ENCODE data around the gene AK1.
"Not testable (repeated sequence)": the region's sequence is repeated elsewhere in the genome, so short reads cannot be mapped to it uniquely, and the experiment has no call there.

AK1 gene

GRCh38 chr9:127872369-127873222, 4.9 kb downstream of the AK1 start:
- Histone ChIP-seq H3K9ac (ENCODE audit: low read depth, low read length) (no peak overlapping the region), H3K27ac (ENCODE audit: low read depth, low read length) (no peak overlapping the region), H3K9me3 (ENCODE audit: insufficient read depth, low read depth, low read length) (no peaks in the 10 kb centered on the region), H3K4me3 (ENCODE audit: low read length) (no peak overlapping the region), H3K36me3 (ENCODE audit: insufficient read depth, low read length) (no peaks in the 10 kb centered on the region), H3K4me1 (ENCODE audit: insufficient read depth, low read length) (no peaks in the 10 kb centered on the region), H3K27me3 (ENCODE audit: insufficient read depth, low read length) (no peaks in the 10 kb centered on the region)
- WGBS = 91% methylated on average over 20 of the region's 20 CpGs

- Histone ChIP-seq H3K4me3 (ENCODE audit: low read length) (no peak overlapping the region), H3K4me1 (ENCODE audit: insufficient read depth, low read length) (no peaks in the 10 kb centered on the region), H3K36me3 (ENCODE audit: insufficient read depth, low read length) (no peaks in the 10 kb centered on the region), H3K9ac (ENCODE audit: low read depth, low read length) (no peak overlapping the region), H3K27ac (ENCODE audit: low read depth, low read length) (no peak overlapping the region), H3K27me3 (ENCODE audit: insufficient read depth, low read length) (no peaks in the 10 kb centered on the region), H3K9me3 (ENCODE audit: insufficient read depth, low read depth, low read length) (no peaks in the 10 kb centered on the region)
- 91% methylated on average over 9 of the region's 9 CpGs for WGBS
Observed at GRCh38 chr9:127871531-127871930, 5.9 kb downstream of the AK1 start.

- no peak overlapping the region for H3K27ac ChIP-seq (ENCODE audit: low read depth, low read length)
- no peaks in the 10 kb centered on the region for H3K9me3 ChIP-seq (ENCODE audit: insufficient read depth, low read depth, low read length)
- no peaks in the 10 kb centered on the region for H3K36me3 ChIP-seq (ENCODE audit: insufficient read depth, low read length)
Observed at GRCh38 chr9:127870887-127871286, 6.6 kb downstream of the AK1 start.

DNA sequence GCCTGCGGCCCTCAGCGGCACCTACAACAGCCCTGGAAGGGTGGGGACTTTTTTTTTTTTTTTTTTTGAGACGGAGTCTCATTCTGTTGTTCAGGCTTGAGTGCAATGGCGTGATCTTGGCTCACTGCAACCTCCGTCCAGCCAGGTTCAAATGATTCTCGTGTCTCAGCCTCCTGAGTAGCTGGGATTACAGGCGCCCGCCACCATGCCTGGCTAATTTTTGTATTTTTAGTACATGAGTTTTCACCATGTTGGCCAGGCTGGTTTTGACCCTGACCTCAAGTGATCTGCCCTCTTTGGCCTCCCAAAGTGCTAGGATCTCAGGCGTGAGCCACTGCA, 7.4 kb downstream of the AK1 start:
- not testable (repeated sequence) for H3K4me1 ChIP-seq (ENCODE audit: insufficient read depth, low read length); H3K27ac ChIP-seq (ENCODE audit: low read depth, low read length); H3K9ac ChIP-seq (ENCODE audit: low read depth, low read length); H3K36me3 ChIP-seq (ENCODE audit: insufficient read depth, low read length); H3K4me3 ChIP-seq (ENCODE audit: low read length); H3K27me3 ChIP-seq (ENCODE audit: insufficient read depth, low read length); H3K9me3 ChIP-seq (ENCODE audit: insufficient read depth, low read depth, low read length)
- 64% methylated on average over 9 of the region's 9 CpGs for WGBS

More at GRCh38 chr9:127870887-127871286, 6.6 kb downstream of the AK1 start:
- H3K9ac ChIP-seq (ENCODE audit: low read depth, low read length) = no peak overlapping the region
- WGBS = 88% methylated on average over 12 of the region's 12 CpGs
- no peaks in the 10 kb centered on the region for H3K4me1 ChIP-seq (ENCODE audit: insufficient read depth, low read length)
- H3K4me3 ChIP-seq (ENCODE audit: low read length) = no peak overlapping the region
- no peaks in the 10 kb centered on the region for H3K27me3 ChIP-seq (ENCODE audit: insufficient read depth, low read length)

DNA sequence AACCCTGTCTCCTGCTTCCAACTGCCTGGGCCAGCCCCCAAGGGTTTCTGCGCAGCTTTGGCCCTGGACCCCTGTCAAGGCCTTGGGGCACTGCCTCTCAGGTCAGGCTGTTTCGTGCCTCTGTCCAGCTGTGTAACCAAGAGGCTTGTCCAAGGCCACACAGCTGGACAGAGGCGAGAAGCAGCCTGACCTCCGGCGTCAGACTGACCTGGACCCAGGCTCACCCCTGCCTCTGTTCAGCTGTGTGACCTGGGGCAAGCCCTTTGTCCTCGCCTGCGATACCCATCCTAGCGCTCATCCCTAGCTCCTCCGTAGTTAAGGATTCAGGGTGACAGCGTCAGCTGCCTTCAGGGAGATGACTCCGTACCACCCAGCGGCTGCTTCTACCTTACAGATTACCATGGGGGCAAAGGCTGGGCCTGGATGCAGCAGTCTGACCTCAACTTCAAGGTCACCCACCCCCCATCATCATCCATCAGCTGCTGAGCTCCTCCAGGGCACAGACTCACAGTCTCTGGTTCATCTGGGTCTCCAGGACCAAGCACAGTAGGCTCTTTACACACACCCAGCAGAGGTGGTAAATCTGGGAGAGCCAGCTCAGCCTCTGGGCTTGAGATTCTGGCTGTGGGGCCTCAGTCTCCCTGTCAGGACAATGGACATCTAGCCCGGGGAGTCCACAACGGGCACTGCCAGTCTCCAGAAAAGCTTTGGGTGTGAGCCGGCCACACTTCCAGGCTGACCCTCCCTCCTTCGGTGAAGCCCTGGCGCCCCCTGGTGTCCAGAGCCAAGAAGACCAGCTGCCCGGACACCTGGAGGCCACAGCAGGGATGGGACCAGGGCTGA, 7.9 kb downstream of the AK1 start:
- WGBS = 69% methylated on average over 18 of the region's 18 CpGs
- H3K9me3 ChIP-seq (ENCODE audit: insufficient read depth, low read depth, low read length) = no peaks in the 10 kb centered on the region
- H3K4me3 ChIP-seq (ENCODE audit: low read length) = no peak overlapping the region
- no peaks in the 10 kb centered on the region for H3K36me3 ChIP-seq (ENCODE audit: insufficient read depth, low read length)
- H3K9ac ChIP-seq (ENCODE audit: low read depth, low read length) = no peak overlapping the region
- H3K27me3 ChIP-seq (ENCODE audit: insufficient read depth, low read length) = no peaks in the 10 kb centered on the region
- no peaks in the 10 kb centered on the region for H3K4me1 ChIP-seq (ENCODE audit: insufficient read depth, low read length)
- H3K27ac ChIP-seq (ENCODE audit: low read depth, low read length) = no peak overlapping the region

DNA sequence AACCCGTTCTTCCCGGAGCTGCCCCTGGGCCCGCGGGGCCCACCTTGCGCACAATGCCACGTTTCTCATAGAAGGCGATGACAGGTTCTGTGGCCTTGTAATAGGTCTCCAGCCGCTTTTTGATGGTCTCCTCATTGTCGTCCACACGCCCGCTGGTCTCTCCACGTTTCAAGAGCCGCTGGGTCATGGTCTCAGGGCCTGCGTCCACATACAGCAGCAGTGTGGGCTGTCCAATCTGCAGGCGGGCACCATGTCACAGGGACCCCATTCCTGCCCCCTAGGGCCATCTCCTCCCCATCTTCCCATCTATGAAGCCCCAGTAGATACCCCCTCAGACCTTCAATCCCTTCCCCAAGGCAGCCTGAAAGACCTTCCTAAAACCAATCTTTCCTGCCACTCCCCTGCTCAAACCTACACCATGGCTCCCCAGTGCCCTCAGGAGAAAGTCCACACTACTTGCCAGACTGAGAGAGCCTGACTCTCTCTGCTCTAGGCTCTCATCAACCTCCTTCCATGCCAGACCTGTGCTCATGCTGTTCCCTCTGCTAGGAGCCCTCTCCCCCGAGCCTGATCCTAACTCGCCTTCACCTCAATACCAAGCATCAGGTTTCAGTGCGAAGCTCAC, 9.1 kb downstream of the AK1 start:
- Histone ChIP-seq H3K9me3 (ENCODE audit: insufficient read depth, low read depth, low read length) (no peaks in the 10 kb centered on the region), H3K9ac (ENCODE audit: low read depth, low read length) (no peak overlapping the region)

GRCh38 chr9:127867356-127868277, 9.9 kb downstream of the AK1 start:
- H3K27ac ChIP-seq (ENCODE audit: low read depth, low read length) = no peak overlapping the region
- H3K9me3 ChIP-seq (ENCODE audit: insufficient read depth, low read depth, low read length) = no peaks in the 10 kb centered on the region
- 90% methylated on average over 30 of the region's 30 CpGs for WGBS
- no peaks in the 10 kb centered on the region for H3K27me3 ChIP-seq (ENCODE audit: insufficient read depth, low read length)
- H3K36me3 ChIP-seq (ENCODE audit: insufficient read depth, low read length) = no peaks in the 10 kb centered on the region
- H3K4me3 ChIP-seq (ENCODE audit: low read length) = no peak overlapping the region
- H3K9ac ChIP-seq (ENCODE audit: low read depth, low read length) = no peak overlapping the region
- no peaks in the 10 kb centered on the region for H3K4me1 ChIP-seq (ENCODE audit: insufficient read depth, low read length)

More for the DNA sequence above, 9.1 kb downstream of the AK1 start:
- H3K27ac ChIP-seq (ENCODE audit: low read depth, low read length) = no peak overlapping the region
- H3K36me3 ChIP-seq (ENCODE audit: insufficient read depth, low read length) = no peaks in the 10 kb centered on the region
- H3K27me3 ChIP-seq (ENCODE audit: insufficient read depth, low read length) = no peaks in the 10 kb centered on the region
- WGBS = 93% methylated on average over 18 of the region's 18 CpGs
- no peak overlapping the region for H3K4me3 ChIP-seq (ENCODE audit: low read length)
- H3K4me1 ChIP-seq (ENCODE audit: insufficient read depth, low read length) = no peaks in the 10 kb centered on the region

DNA sequence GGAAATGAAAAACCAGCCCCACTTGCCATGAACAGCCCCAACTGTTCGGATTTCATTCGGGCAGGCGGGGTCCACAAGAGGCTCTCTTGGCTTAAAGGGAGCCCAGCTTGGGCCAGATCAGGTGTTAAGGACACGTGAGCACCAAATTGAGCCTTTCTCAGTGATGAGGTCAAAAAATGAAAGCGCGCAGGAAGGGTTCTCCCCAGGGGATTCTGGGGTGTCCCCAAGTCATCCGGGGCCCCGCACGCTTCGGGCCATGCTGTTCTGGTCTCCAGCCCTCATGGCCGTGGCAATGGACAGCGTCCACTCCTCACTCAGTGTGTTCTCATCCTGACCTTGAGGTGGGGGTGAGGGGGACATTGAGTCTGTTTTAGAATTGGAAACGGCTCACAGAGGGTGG, 10.9 kb downstream of the AK1 start:
- no peak overlapping the region for H3K4me3 ChIP-seq (ENCODE audit: low read length)

GRCh38 chr9:127865645-127866464, 11.6 kb downstream of the AK1 start:
- no peak overlapping the region for H3K4me3 ChIP-seq (ENCODE audit: low read length)
- no peaks in the 10 kb centered on the region for H3K27me3 ChIP-seq (ENCODE audit: insufficient read depth, low read length)
- no peaks in the 10 kb centered on the region for H3K4me1 ChIP-seq (ENCODE audit: insufficient read depth, low read length)
- no peak overlapping the region for H3K9ac ChIP-seq (ENCODE audit: low read depth, low read length)
- no peak overlapping the region for H3K27ac ChIP-seq (ENCODE audit: low read depth, low read length)
- WGBS = 80% methylated on average over 19 of the region's 19 CpGs
- no peaks in the 10 kb centered on the region for H3K36me3 ChIP-seq (ENCODE audit: insufficient read depth, low read length)
- H3K9me3 ChIP-seq (ENCODE audit: insufficient read depth, low read depth, low read length) = no peaks in the 10 kb centered on the region

More for the DNA sequence above, 10.9 kb downstream of the AK1 start:
- no peaks in the 10 kb centered on the region for H3K36me3 ChIP-seq (ENCODE audit: insufficient read depth, low read length)
- WGBS = 94% methylated on average over 12 of the region's 13 CpGs
- no peaks in the 10 kb centered on the region for H3K27me3 ChIP-seq (ENCODE audit: insufficient read depth, low read length)
- no peak overlapping the region for H3K9ac ChIP-seq (ENCODE audit: low read depth, low read length)
- H3K9me3 ChIP-seq (ENCODE audit: insufficient read depth, low read depth, low read length) = no peaks in the 10 kb centered on the region
- H3K27ac ChIP-seq (ENCODE audit: low read depth, low read length) = no peak overlapping the region
- H3K4me1 ChIP-seq (ENCODE audit: insufficient read depth, low read length) = no peaks in the 10 kb centered on the region

DNA sequence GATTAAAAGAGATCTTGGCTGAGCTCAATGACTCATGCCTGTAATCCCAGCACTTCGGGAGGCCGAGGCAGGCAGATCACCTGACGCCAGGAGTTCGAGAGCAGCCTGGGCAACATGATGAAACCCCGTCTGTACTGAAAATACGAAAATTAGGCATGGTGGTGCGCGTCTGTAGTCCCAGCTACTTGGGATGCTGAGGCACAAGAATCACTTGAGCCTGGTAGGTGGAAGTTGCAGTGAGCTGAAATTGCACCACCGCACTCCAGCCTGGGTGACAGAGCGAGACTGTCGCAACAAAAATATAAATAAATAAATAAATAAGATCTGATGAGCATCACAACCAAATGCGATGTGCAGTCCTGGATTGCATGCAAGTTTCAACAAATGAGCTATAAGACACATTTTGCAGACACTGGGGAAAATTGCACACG, 14.3 kb downstream of the AK1 start:
- 85% methylated on average over 10 of the region's 13 CpGs for WGBS
- Histone ChIP-seq H3K27me3 (ENCODE audit: insufficient read depth, low read length) (no peaks in the 10 kb centered on the region), H3K4me1 (ENCODE audit: insufficient read depth, low read length) (no peaks in the 10 kb centered on the region), H3K36me3 (ENCODE audit: insufficient read depth, low read length) (no peaks in the 10 kb centered on the region), H3K27ac (ENCODE audit: low read depth, low read length) (no peak overlapping the region), H3K9ac (ENCODE audit: low read depth, low read length) (no peak overlapping the region), H3K9me3 (ENCODE audit: insufficient read depth, low read depth, low read length) (no peaks in the 10 kb centered on the region), H3K4me3 (ENCODE audit: low read length) (no peak overlapping the region)
